ENCODE measurements around the gene PPARD.

DNA sequence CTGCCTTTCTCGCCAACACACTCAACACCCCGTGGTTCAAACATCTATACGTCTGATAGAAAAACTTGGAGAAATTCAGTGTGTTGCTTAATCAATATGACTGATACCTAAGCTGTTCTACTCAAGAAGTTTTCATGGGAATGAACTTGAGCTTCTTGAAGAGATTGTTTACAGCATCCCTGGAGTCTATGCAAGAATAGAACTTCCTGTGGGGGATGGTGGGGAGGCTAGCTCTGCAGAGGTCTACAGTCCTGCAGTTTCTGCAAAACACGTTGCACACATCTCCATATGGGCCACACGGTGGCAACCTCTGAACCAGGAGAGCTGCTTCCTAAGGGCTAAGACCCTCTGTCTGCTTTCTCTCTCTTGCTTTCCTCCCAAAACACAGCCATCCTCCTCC, 77.1 kb downstream of the PPARD start:
- TF ChIP-seq EZH2 (IDR thresholded peaks at IDR 0.05; ENCODE audit: insufficient read depth, poor library complexity, severe bottlenecking): no peak
- TF ChIP-seq EZH2phosphoT487 (IDR thresholded peaks at IDR 0.05; ENCODE audit: insufficient read depth, low read depth): no peak
